NCI-H1930 (cell line): ENCODE results near the gene CYP46A1.

ENCODE experiments used
- DNase-seq, 2 experiments: peaks; one replicate each; lab custom pipeline; 2025; lab: John Stamatoyannopoulos, UW

Gene CYP46A1

GRCh38 chr14:99688210-99688581 is 4.1 kb downstream of the CYP46A1 start:
- DNase-seq: no peak

- no peak for DNase-seq
Measured at GRCh38 chr14:99688629-99689028, 4.5 kb downstream of the CYP46A1 start.

GRCh38 chr14:99689266-99690236 is 5.5 kb downstream of the CYP46A1 start:
- DNase-seq: no peak

GRCh38 chr14:99690636-99691035 is 6.5 kb downstream of the CYP46A1 start:
- no peak for DNase-seq

GRCh38 chr14:99691111-99691885 is 7.2 kb downstream of the CYP46A1 start:
- no peak for DNase-seq

- DNase-seq: no peak
Measured at GRCh38 chr14:99693918-99694317, 9.8 kb downstream of the CYP46A1 start.

- no peak for DNase-seq
Measured at GRCh38 chr14:99696929-99697328, 12.8 kb downstream of the CYP46A1 start.

- no peak for DNase-seq
Measured at GRCh38 chr14:99698236-99698635, 14.1 kb downstream of the CYP46A1 start.

GRCh38 chr14:99698642-99699041 is 14.5 kb downstream of the CYP46A1 start:
- DNase-seq: no peak

GRCh38 chr14:99699085-99699760 is 15.1 kb downstream of the CYP46A1 start:
- DNase-seq: no peak

- DNase-seq: no peak
Measured at GRCh38 chr14:99699861-99700260, 15.8 kb downstream of the CYP46A1 start.

- no peak for DNase-seq
Measured at GRCh38 chr14:99700379-99700778, 16.3 kb downstream of the CYP46A1 start.

- DNase-seq: no peak
Measured at GRCh38 chr14:99701260-99701659, 17.2 kb downstream of the CYP46A1 start.

- DNase-seq: no peak
Measured at GRCh38 chr14:99702115-99702514, 18.0 kb downstream of the CYP46A1 start.

- DNase-seq: no peak
Measured at GRCh38 chr14:99703381-99703780, 19.3 kb downstream of the CYP46A1 start.

GRCh38 chr14:99704037-99704436 is 19.9 kb downstream of the CYP46A1 start:
- no peak for DNase-seq

GRCh38 chr14:99706107-99706900 is 22.2 kb downstream of the CYP46A1 start:
- DNase-seq: no peak

- DNase-seq: no peak
Measured at GRCh38 chr14:99707420-99707819, 23.3 kb downstream of the CYP46A1 start.

GRCh38 chr14:99707921-99708320 is 23.8 kb downstream of the CYP46A1 start:
- no peak for DNase-seq

- DNase-seq: no peak
Measured at GRCh38 chr14:99708449-99708848, 24.4 kb downstream of the CYP46A1 start.

GRCh38 chr14:99713972-99714371 is 29.9 kb downstream of the CYP46A1 start:
- DNase-seq: no peak
